LNCaP clone FGC (cell line): Measurements from ENCODE around the gene PRKAR1B.

Experiments used
- DNase-seq: peaks from one replicate; pipeline ENCODE4 v3.0.0-alpha.2; 2011; ENCODE audit warnings: low read depth
- H3K4me3 ChIP-seq: 2 replicates; pipeline ENCODE4 v1.5.1; 2011; ENCODE audit warnings: mild to moderate bottlenecking, low read depth, low read length, control low read depth
- CTCF ChIP-seq: IDR thresholded peaks from 2 replicates; pipeline ENCODE4 v1.5.1; 2012; ENCODE audit warnings: mild to moderate bottlenecking; ENCODE audit not compliant: control insufficient read depth, insufficient read depth; ENCODE audit errors: extremely low read depth

Gene PRKAR1B

GRCh38 chr7:533266-533665 is 193.8 kb downstream of the PRKAR1B start:
- no peak for DNase-seq
- H3K4me3 ChIP-seq: no peak overlapping the region
- TF ChIP-seq CTCF: no peak

GRCh38 chr7:532379-533143 is 194.5 kb downstream of the PRKAR1B start:
- H3K4me3 ChIP-seq: no peak overlapping the region
- DNase-seq: no peak

GRCh38 chr7:531777-532176 is 195.3 kb downstream of the PRKAR1B start:
- no peak for DNase-seq
- H3K4me3 ChIP-seq: no peak overlapping the region
- no peak for TF ChIP-seq CTCF

More at GRCh38 chr7:532379-533143, 194.5 kb downstream of the PRKAR1B start:
- TF ChIP-seq CTCF: no peak

GRCh38 chr7:528451-528850 is 198.6 kb downstream of the PRKAR1B start:
- no peak for TF ChIP-seq CTCF
- H3K4me3 ChIP-seq: no peak overlapping the region
- no peak for DNase-seq

- no peak overlapping the region for H3K4me3 ChIP-seq
- DNase-seq: no peak
- no peak for TF ChIP-seq CTCF
Observed at GRCh38 chr7:527723-528122, 199.4 kb downstream of the PRKAR1B start.

GRCh38 chr7:526460-527034 is 200.5 kb downstream of the PRKAR1B start:
- H3K4me3 ChIP-seq: no peak overlapping the region
- no peak for TF ChIP-seq CTCF
- no peak for DNase-seq
